HepG2 (cell line): ENCODE data around the gene ABHD11.

Source experiments
- POLR2A ChIP-seq, 2 experiments: IDR thresholded peaks; 2 replicates each; pipeline ENCODE4 v1.6.1; 2011; ENCODE audit warnings: low read depth in 2 of 2, low read length in 2 of 2, mild to moderate bottlenecking in 1 of 2, moderate library complexity in 1 of 2; ENCODE audit not compliant: insufficient read depth in 1 of 2
- ZSCAN29 ChIP-seq: sonication (generic); formaldehyde crosslinking; conservative IDR thresholded peaks from 2 replicates; pipeline ENCODE4 v1.4.0; 2020; ENCODE audit warnings: mild to moderate bottlenecking, missing genetic modification reagents
- TF ChIP-seq, protein P1 (sequence below): sonication (generic); formaldehyde crosslinking; IDR thresholded peaks from 2 replicates; pipeline ENCODE4 v1.5.0; 2020; ENCODE audit warnings: mild to moderate bottlenecking, missing genetic modification reagents, moderate library complexity

- TF ChIP-seq ZSCAN29 (CRISPR knock-in tag) (no peak), POLR2A (IDR thresholded peaks at IDR 0.05; ENCODE audit: insufficient read depth in 1 of 2, low read depth in 2 of 2, low read length in 2 of 2) (no peak)
- TF ChIP-seq, protein P1, sequence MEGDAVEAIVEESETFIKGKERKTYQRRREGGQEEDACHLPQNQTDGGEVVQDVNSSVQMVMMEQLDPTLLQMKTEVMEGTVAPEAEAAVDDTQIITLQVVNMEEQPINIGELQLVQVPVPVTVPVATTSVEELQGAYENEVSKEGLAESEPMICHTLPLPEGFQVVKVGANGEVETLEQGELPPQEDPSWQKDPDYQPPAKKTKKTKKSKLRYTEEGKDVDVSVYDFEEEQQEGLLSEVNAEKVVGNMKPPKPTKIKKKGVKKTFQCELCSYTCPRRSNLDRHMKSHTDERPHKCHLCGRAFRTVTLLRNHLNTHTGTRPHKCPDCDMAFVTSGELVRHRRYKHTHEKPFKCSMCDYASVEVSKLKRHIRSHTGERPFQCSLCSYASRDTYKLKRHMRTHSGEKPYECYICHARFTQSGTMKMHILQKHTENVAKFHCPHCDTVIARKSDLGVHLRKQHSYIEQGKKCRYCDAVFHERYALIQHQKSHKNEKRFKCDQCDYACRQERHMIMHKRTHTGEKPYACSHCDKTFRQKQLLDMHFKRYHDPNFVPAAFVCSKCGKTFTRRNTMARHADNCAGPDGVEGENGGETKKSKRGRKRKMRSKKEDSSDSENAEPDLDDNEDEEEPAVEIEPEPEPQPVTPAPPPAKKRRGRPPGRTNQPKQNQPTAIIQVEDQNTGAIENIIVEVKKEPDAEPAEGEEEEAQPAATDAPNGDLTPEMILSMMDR (CRISPR knock-in tag), result no peak
These were observed 32.5 kb upstream of the ABHD11 start for GRCh38 chr7:73770860-73771670.
